HepG2 (cell line): ENCODE data around the gene ZFAND2B. TPM values are rescaled to one million over a fixed set of nuclear protein-coding genes. Genes with fewer than 3 reads are reported as not detected.
"Not testable (repeated sequence)": the region's sequence is repeated elsewhere in the genome, so short reads cannot be mapped to it uniquely, and the experiment has no call there.

Experiments
- FOXA3 ChIP-seq: IDR thresholded peaks from 2 replicates; pipeline ENCODE4 v1.6.1; 2016; ENCODE audit warnings: missing genetic modification reagents, missing compliant biosample characterization
- FOXC1 ChIP-seq: sonication (generic); formaldehyde crosslinking; IDR thresholded peaks from 2 replicates; pipeline ENCODE4 v1.8.0; 2022; ENCODE audit warnings: mild to moderate bottlenecking, missing genetic modification reagents, borderline replicate concordance
- GATA4 ChIP-seq: sonication (generic); IDR thresholded peaks from 2 replicates; pipeline ENCODE4 v1.6.1; 2016; ENCODE audit warnings: antibody characterized with exemption, low read depth, borderline replicate concordance
- HNF1B ChIP-seq: sonication (generic); formaldehyde crosslinking; IDR thresholded peaks from 2 replicates; pipeline ENCODE4 v1.5.1; 2020; ENCODE audit warnings: mild to moderate bottlenecking, moderate library complexity, missing genetic modification reagents
- KLF16 ChIP-seq, 2 experiments: sonication (generic) in 1 of 2; formaldehyde crosslinking in 1 of 2; IDR thresholded peaks; 2 replicates each; pipeline versions ENCODE4 v1.6.1 to v1.8.0; 2016 to 2023; ENCODE audit warnings: missing genetic modification reagents in 2 of 2, missing compliant biosample characterization in 1 of 2
- MTA1 ChIP-seq: sonication (generic); formaldehyde crosslinking; IDR thresholded peaks from 2 replicates; pipeline ENCODE4 v1.4.0; 2020; ENCODE audit warnings: missing genetic modification reagents, mild to moderate bottlenecking, borderline replicate concordance
- NFIC ChIP-seq: IDR thresholded peaks from 2 replicates; pipeline ENCODE4 v1.6.1; 2012; ENCODE audit warnings: mild to moderate bottlenecking, low read length, inconsistent platforms
- NFYB ChIP-seq: sonication (generic); formaldehyde crosslinking; IDR thresholded peaks from 2 replicates; pipeline ENCODE4 v1.4.0; 2020; ENCODE audit warnings: missing genetic modification reagents
- POLR2A ChIP-seq, 2 experiments: IDR thresholded peaks; 2 replicates each; pipeline ENCODE4 v1.6.1; 2011; ENCODE audit warnings: low read depth in 2 of 2, low read length in 2 of 2, mild to moderate bottlenecking in 1 of 2, moderate library complexity in 1 of 2; ENCODE audit not compliant: insufficient read depth in 1 of 2
- POLR2AphosphoS2 ChIP-seq: IDR thresholded peaks from 2 replicates; pipeline ENCODE4 v1.6.1; 2011; ENCODE audit warnings: low read depth, low read length, improper control_type of control experiment
- POLR2AphosphoS5 ChIP-seq: IDR thresholded peaks from 2 replicates; pipeline ENCODE4 v1.6.1; 2012; ENCODE audit warnings: low read depth, low read length
- RFXAP ChIP-seq: sonication (generic); formaldehyde crosslinking; IDR thresholded peaks from 2 replicates; pipeline ENCODE4 v1.4.0; 2020; ENCODE audit warnings: missing genetic modification reagents, borderline replicate concordance
- SAP130 ChIP-seq: IDR thresholded peaks from 2 replicates; pipeline ENCODE4 v1.6.1; 2016; ENCODE audit warnings: low read depth
- SETDB1 ChIP-seq: sonication (generic); formaldehyde crosslinking; IDR thresholded peaks from 2 replicates; pipeline ENCODE4 v1.5.1; 2020; ENCODE audit warnings: missing genetic modification reagents, mild to moderate bottlenecking, borderline replicate concordance
- SOX13 ChIP-seq, 3 experiments: fragments of 450-650 bp in 1 of 3; sonication (generic) in 1 of 3; formaldehyde crosslinking in 1 of 3; IDR thresholded peaks in 2 of 3; conservative IDR thresholded peaks in 1 of 3; 2 replicates each; pipeline versions ENCODE4 v1.5.0 to v1.6.1; 2016 to 2020; ENCODE audit warnings: antibody characterized with exemption in 1 of 3, mild to moderate bottlenecking in 1 of 3, missing compliant biosample characterization in 1 of 3, missing genetic modification reagents in 1 of 3, moderate library complexity in 1 of 3
- SOX5 ChIP-seq: IDR thresholded peaks from 2 replicates; pipeline ENCODE4 v1.6.1; 2016; ENCODE audit warnings: borderline replicate concordance
- SOX6 ChIP-seq, 2 experiments: fragments of 450-650 bp in 1 of 2; sonication (generic) in 1 of 2; formaldehyde crosslinking in 1 of 2; IDR thresholded peaks; 2 replicates each; pipeline versions ENCODE4 v1.4.0 to v1.6.1; 2017 to 2020; ENCODE audit warnings: antibody characterized with exemption in 1 of 2, mild to moderate bottlenecking in 1 of 2, missing genetic modification reagents in 1 of 2
- SP1 ChIP-seq, 2 experiments: fragments of 450-650 bp in 1 of 2; sonication (generic) in 1 of 2; formaldehyde crosslinking in 1 of 2; IDR thresholded peaks; 2 replicates each; pipeline versions ENCODE4 v1.4.0 to v1.6.1; 2016 to 2020; ENCODE audit warnings: missing genetic modification reagents in 1 of 2
- TBX2 ChIP-seq: sonication (generic); formaldehyde crosslinking; IDR thresholded peaks from 2 replicates; pipeline ENCODE4 v1.5.0; 2020; ENCODE audit warnings: missing genetic modification reagents, mild to moderate bottlenecking, borderline replicate concordance
- ZBTB7A ChIP-seq: sonication (generic); formaldehyde crosslinking; IDR thresholded peaks from 2 replicates; pipeline ENCODE4 v1.8.0; 2022; ENCODE audit warnings: mild to moderate bottlenecking, missing genetic modification reagents
- ZEB1 ChIP-seq: IDR thresholded peaks from 2 replicates; pipeline ENCODE4 v1.6.1; 2012; ENCODE audit warnings: mild to moderate bottlenecking, low read depth, inconsistent platforms; ENCODE audit not compliant: insufficient replicate concordance
- ZMYM4 ChIP-seq: sonication (generic); formaldehyde crosslinking; IDR thresholded peaks from 2 replicates; pipeline ENCODE4 v1.8.1; 2023; ENCODE audit warnings: mild to moderate bottlenecking, missing genetic modification reagents
- ZNF510 ChIP-seq: sonication (generic); formaldehyde crosslinking; IDR thresholded peaks from 2 replicates; pipeline ENCODE4 v1.4.0; 2020; ENCODE audit warnings: low read depth, mild to moderate bottlenecking, missing genetic modification reagents
- ZNF691 ChIP-seq: sonication (generic); formaldehyde crosslinking; IDR thresholded peaks from 2 replicates; pipeline ENCODE4 v1.4.0; 2020; ENCODE audit warnings: missing genetic modification reagents, low read depth, mild to moderate bottlenecking, borderline replicate concordance
- ZSCAN9 ChIP-seq: IDR thresholded peaks from 2 replicates; pipeline ENCODE4 v1.6.1; 2016; ENCODE audit warnings: borderline replicate concordance
- polyA plus RNA-seq, 8 experiments: library from polyadenylated mRNA; depleted of rRNA in 3 of 8; stranded (reverse) in 7 of 8; unstranded in 1 of 8; fragments of >200 nt; fragmentation: Illumina TruSeq in 4 of 8; extraction: Trizol in 4 of 8; gene quantifications; 2 replicates each; pipeline versions ENCODE4 v1.2.1 to v1.2.3, GENCODE V29; 2011 to 2016; ENCODE audit warnings: low read depth in 4 of 8, missing spikeins in 1 of 8, mixed read lengths in 1 of 8; ENCODE audit not compliant: insufficient read depth in 1 of 8
- total RNA-seq, 5 experiments: library from RNA; depleted of rRNA; stranded (reverse); fragments of >200 nt; fragmentation: Illumina TruSeq; extraction: Trizol; gene quantifications; 2 replicates each; pipeline ENCODE4 v1.2.3, GENCODE V29; 2016; ENCODE audit warnings: low read depth in 1 of 5

ZFAND2B gene
- total and polyA plus RNA-seq, 2 of the 13 experiments (the other 11 are each of a cell fraction or from before 2014, with no cell fraction given) = 53.3 to 115 TPM

GRCh38 chr2:219200502-219201326 is 5.9 kb upstream of the ZFAND2B start (continued):
- TF ChIP-seq TBX2 (CRISPR knock-in tag) (0 out of 2 replicates have a peak, but pooled peaks have one; percentile 16), ZMYM4 (CRISPR knock-in tag) (peak; percentile 94), MTA1 (CRISPR knock-in tag) (0 out of 2 replicates have a peak, but pooled peaks have one; percentile 10), SOX6 (CRISPR knock-in tag; IDR thresholded peaks at IDR 0.05) (peak; percentile 38), ZBTB7A (peak; percentile 36; the same call in 1 of the 2 replicates), ZNF510 (CRISPR knock-in tag) (0 out of 2 replicates have a peak, but pooled peaks have one; percentile 66), NFYB (CRISPR knock-in tag) (peak; percentile 84), POLR2AphosphoS2 (peak; percentile 72), SOX5 (peak; percentile 33; the same call in 1 of the 2 replicates), SOX13 (CRISPR knock-in tag; conservative IDR thresholded peaks at IDR 0.05 in 1 of 2, IDR thresholded peaks at IDR 0.05 in 1 of 2) (peak in 1 of 2 experiments; percentile 45; a peak in 1 of 4 replicates), ZSCAN9 (CRISPR knock-in tag) (0 out of 2 replicates have a peak, but pooled peaks have one; percentile 22), SAP130 (CRISPR knock-in tag) (peak; percentile 28; the same call in 1 of the 2 replicates), GATA4 (peak; percentile 75; the same call in 1 of the 2 replicates), FOXC1 (0 out of 2 replicates have a peak, but pooled peaks have one; percentile 27), RFXAP (CRISPR knock-in tag) (peak; percentile 82), SETDB1 (CRISPR knock-in tag) (peak; percentile 81), POLR2A (IDR thresholded peaks at IDR 0.05; ENCODE audit: insufficient read depth in 1 of 2, low read depth in 2 of 2, low read length in 2 of 2) (peak; percentile 77 to 95), SP1 (CRISPR knock-in tag; IDR thresholded peaks at IDR 0.05) (peak; percentile 24; the same call in 1 of the 2 replicates), KLF16 (CRISPR knock-in tag; IDR thresholded peaks at IDR 0.05) (0 out of 4 replicates have a peak, but pooled peaks of 1 of the 2 experiments have one; percentile 41), POLR2AphosphoS5 (peak; percentile 92), FOXA3 (CRISPR knock-in tag) (peak; percentile 52), HNF1B (CRISPR knock-in tag) (peak; percentile 39; the same call in 1 of the 2 replicates), ZNF691 (CRISPR knock-in tag) (0 out of 2 replicates have a peak, but pooled peaks have one; percentile 33), NFIC (0 out of 2 replicates have a peak, but pooled peaks have one; percentile 49), ZEB1 (peak; percentile 36)
- TF ChIP-seq SOX6, SOX13, SP1 (IDR thresholded peaks at IDR 0.05): not testable (repeated sequence)
